Hindlimb muscle (tissue), 1 donor: ENCODE results near the gene ADGB. TPM values are rescaled to one million over a fixed set of nuclear protein-coding genes. Genes with fewer than 3 reads are reported as not detected.
A peak's percentile ranks its signal among the peaks of the same experiment; 100 is the strongest.
"Not testable (repeated sequence)": the region's sequence is repeated elsewhere in the genome, so short reads cannot be mapped to it uniquely, and the experiment has no call there.

Experiments used
- DNase-seq: peaks from one replicate; pipeline ENCODE4 v3.0.0-alpha.2; 2013
- polyA plus RNA-seq: library from polyadenylated mRNA; unstranded; fragments of 120-200 nt; gene quantifications from one replicate; pipeline ENCODE4 v1.2.1, GENCODE V29; 2013; ENCODE audit not compliant: insufficient read length

The ADGB gene
- polyA plus RNA-seq, 1 donor = not detected

GRCh38 chr6:146770275-146770964 is 171.6 kb downstream of the ADGB start:
- DNase-seq = no peak

- DNase-seq = peak; percentile 13
These were observed 172.4 kb downstream of the ADGB start for GRCh38 chr6:146770965-146771735.

- DNase-seq = no peak
These were observed 176.4 kb downstream of the ADGB start for GRCh38 chr6:146775220-146775619.

GRCh38 chr6:146781836-146782235 is 183.1 kb downstream of the ADGB start:
- DNase-seq = no peak

GRCh38 chr6:146785001-146785585 is 186.3 kb downstream of the ADGB start:
- no peak for DNase-seq

GRCh38 chr6:146787876-146788508 is 189.2 kb downstream of the ADGB start:
- no peak for DNase-seq

GRCh38 chr6:146790561-146791091 is 191.9 kb downstream of the ADGB start:
- DNase-seq = no peak

- no peak for DNase-seq
These were observed 193.2 kb downstream of the ADGB start for GRCh38 chr6:146791930-146792329.

- DNase-seq = not testable (repeated sequence)
These were observed 194.4 kb downstream of the ADGB start for GRCh38 chr6:146793218-146793617.

- DNase-seq = no peak
These were observed 196.8 kb downstream of the ADGB start for GRCh38 chr6:146795479-146796133.

- DNase-seq = not testable (repeated sequence)
These were observed 204.4 kb downstream of the ADGB start for GRCh38 chr6:146803167-146803566.

GRCh38 chr6:146803601-146804000 is 204.8 kb downstream of the ADGB start:
- DNase-seq = no peak

GRCh38 chr6:146805546-146806325 is 207.0 kb downstream of the ADGB start:
- DNase-seq = no peak

- not testable (repeated sequence) for DNase-seq
These were observed 210.2 kb downstream of the ADGB start for GRCh38 chr6:146809014-146809413.

- not testable (repeated sequence) for DNase-seq
These were observed 214.1 kb downstream of the ADGB start for GRCh38 chr6:146812811-146813321.

- no peak for DNase-seq
These were observed 214.8 kb downstream of the ADGB start for GRCh38 chr6:146813554-146813953.

GRCh38 chr6:146814148-146814750 is 215.5 kb downstream of the ADGB start:
- DNase-seq = no peak

GRCh38 chr6:146815511-146816462 is 217.0 kb downstream of the ADGB start:
- not testable (repeated sequence) for DNase-seq

GRCh38 chr6:146819596-146820320 is 221.0 kb downstream of the ADGB start:
- DNase-seq = no peak
